Dendritic cell treated with granulocyte-macrophage colony-stimulating factor and Interleukin-4, amounts not matched to agents 40 ng/mL and 50 ng/mL, for 4 days (primary cell): Measurements from ENCODE around the gene SLC35G2.
"Not testable (repeated sequence)": the region's sequence is repeated elsewhere in the genome, so short reads cannot be mapped to it uniquely, and the experiment has no call there.

Experiments used
- H3K27ac Mint-ChIP-seq: one replicate; pipeline ENCODE4 v1.8.0; 2022; ENCODE audit warnings: mild to moderate bottlenecking, mixed read lengths
- H3K27me3 Mint-ChIP-seq: one replicate; pipeline ENCODE4 v1.8.0; 2022; ENCODE audit warnings: mild to moderate bottlenecking, mixed read lengths
- H3K36me3 Mint-ChIP-seq: one replicate; pipeline ENCODE4 v1.8.0; 2022; ENCODE audit warnings: low read depth, mixed read lengths
- H3K4me1 Mint-ChIP-seq: one replicate; pipeline ENCODE4 v1.8.0; 2022; ENCODE audit warnings: low read depth, mixed read lengths
- H3K4me3 Mint-ChIP-seq: one replicate; pipeline ENCODE4 v1.8.0; 2022; ENCODE audit warnings: mild to moderate bottlenecking, moderate library complexity, mixed read lengths
- H3K9me3 Mint-ChIP-seq: one replicate; pipeline ENCODE4 v1.8.0; 2022; ENCODE audit warnings: mixed read lengths
- intact Hi-C: fragments of 100-400 bp; cut with micrococcal nuclease; formaldehyde crosslinking; loops from one replicate; pipeline ENCODE4 v1.15.0; 2022

The SLC35G2 gene

DNA sequence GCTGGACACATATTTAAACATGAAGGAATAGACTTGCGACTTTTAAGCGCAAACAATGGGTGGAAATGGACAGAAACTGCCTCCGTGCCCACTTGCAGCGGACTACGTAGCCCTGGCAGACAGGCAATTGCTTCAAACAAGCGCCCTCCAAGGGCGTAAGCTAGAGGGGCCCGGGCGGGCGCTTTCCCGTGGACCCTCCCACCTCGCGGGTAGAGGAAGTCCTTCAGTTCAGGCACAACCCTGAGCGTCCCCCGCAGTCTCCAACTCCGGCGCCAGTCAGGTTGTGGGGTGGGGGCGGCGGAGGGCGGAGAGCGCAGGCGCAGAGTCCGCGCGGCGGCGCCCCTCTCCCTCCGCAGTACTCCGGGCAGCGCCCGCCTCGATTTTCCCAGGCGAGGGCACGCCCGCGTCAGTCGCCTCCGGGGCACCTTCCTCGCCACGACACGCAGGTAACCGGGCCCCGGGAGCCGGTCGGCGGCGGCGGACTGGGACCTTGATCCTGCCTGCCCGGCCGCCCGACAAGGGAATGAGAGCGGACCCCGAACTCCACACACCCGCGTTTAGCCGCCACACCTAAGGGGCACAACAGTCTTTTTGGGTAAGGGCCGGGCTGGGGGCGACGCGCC, at the start of gene SLC35G2:
Gene SLC35G2, plus strand, starts transcription at position 358 of the 623 bp plus-strand sequence. CDS start 35,335 bp downstream, outside the sequence.
- intact Hi-C loops, result no loop called here
- Mint-ChIP-seq H3K27me3 (peaks cover 58% of the 10 kb centered on the region), H3K36me3 (no peaks in the 10 kb centered on the region), H3K4me1 (peaks cover 19% of the 10 kb centered on the region), H3K9me3 (peaks cover 8% of the 10 kb centered on the region), H3K4me3 (peak within 1 kb of the TSS; percentile 86), H3K27ac (no peak within 1 kb of the TSS)

GRCh38 chr3:136772709-136773108, 46.2 kb upstream of the SLC35G2 start:
- Mint-ChIP-seq H3K27me3 (no peaks in the 10 kb centered on the region), H3K4me1 (no peaks in the 10 kb centered on the region), H3K9me3 (no peaks in the 10 kb centered on the region), H3K4me3 (no peak overlapping the region), H3K36me3 (no peaks in the 10 kb centered on the region), H3K27ac (no peak overlapping the region)
- intact Hi-C loops, result no loop called here

DNA sequence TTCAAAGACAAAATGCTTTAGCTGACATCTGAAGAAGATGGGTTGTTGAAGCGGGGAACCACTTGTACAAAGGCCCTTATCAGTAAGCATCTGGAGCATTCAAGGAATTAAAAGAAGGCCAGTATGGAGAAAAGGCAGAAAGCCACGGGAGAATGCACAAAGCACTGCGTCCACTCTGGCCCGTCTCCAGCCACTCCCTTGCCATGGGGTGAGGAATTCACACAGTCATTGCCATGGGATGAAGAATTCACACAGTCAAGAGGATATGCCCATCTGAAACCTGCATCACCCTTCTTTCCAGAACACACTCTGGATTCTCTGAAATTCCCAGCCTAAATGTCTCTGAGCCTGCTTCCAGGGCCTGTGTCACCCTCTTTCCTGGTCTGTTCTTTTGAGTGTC, 40.1 kb upstream of the SLC35G2 start:
- H3K4me1 Mint-ChIP-seq, result no peaks in the 10 kb centered on the region

DNA sequence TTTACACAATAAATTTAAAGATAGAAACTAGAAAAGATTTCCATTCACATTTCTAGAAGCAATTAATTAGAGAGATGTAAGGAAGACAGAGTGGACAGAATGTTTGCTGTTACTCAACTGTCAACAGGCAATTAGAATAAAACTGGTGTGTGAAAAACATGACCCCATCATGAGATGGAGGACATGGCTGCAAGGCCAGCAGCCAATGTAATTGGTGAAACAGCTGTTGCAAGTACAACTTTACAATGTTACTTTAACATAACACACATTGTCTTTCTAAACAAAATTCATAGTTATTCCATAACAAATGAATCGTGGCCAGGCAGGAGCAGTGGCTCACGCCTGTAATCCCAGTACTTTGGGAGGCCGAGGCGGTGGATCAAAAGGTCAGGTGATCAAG, 38.2 kb upstream of the SLC35G2 start:
- Mint-ChIP-seq H3K4me3 (no peak overlapping the region), H3K9me3 (no peaks in the 10 kb centered on the region), H3K36me3 (no peaks in the 10 kb centered on the region), H3K4me1 (no peaks in the 10 kb centered on the region), H3K27ac (no peak overlapping the region), H3K27me3 (no peaks in the 10 kb centered on the region)
- intact Hi-C loops, result no loop called here

More for the DNA sequence above, 40.1 kb upstream of the SLC35G2 start:
- intact Hi-C loops, result no loop called here
- no peaks in the 10 kb centered on the region for H3K36me3 Mint-ChIP-seq
- H3K27ac Mint-ChIP-seq, result no peak overlapping the region
- H3K4me3 Mint-ChIP-seq, result no peak overlapping the region
- H3K9me3 Mint-ChIP-seq, result no peaks in the 10 kb centered on the region
- H3K27me3 Mint-ChIP-seq, result no peaks in the 10 kb centered on the region

GRCh38 chr3:136783708-136784191, 35.2 kb upstream of the SLC35G2 start:
- Mint-ChIP-seq H3K36me3 (no peaks in the 10 kb centered on the region), H3K4me3 (no peak overlapping the region), H3K27ac (no peak overlapping the region), H3K9me3 (no peaks in the 10 kb centered on the region), H3K27me3 (no peaks in the 10 kb centered on the region), H3K4me1 (peaks cover 16% of the 10 kb centered on the region)
- intact Hi-C loops, result no loop called here

DNA sequence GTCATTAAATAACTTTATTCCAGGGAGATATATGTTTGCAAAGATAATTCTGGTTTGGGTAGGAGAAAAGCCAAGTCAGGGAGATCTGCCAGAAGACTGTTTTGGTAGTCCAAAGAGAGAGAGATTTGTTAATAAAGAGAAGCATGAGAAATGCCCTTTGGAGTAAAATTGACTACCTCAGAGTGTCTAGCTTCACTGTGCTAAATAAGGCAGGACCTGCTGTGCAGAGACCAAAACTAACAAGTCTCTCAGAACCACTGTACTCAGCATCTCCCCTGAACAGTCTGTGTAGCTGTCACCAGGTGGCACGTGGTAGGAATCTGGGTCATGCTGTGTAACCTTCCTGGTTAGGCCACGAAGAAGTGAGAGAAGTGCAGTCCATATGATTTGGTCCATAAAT, 31.6 kb upstream of the SLC35G2 start:
- intact Hi-C loops, result no loop called here
- no peaks in the 10 kb centered on the region for H3K27me3 Mint-ChIP-seq
- no peaks in the 10 kb centered on the region for H3K9me3 Mint-ChIP-seq
- peak overlapping the region; percentile 76 for H3K27ac Mint-ChIP-seq
- H3K4me1 Mint-ChIP-seq, result peaks cover 16% of the 10 kb centered on the region
- no peak overlapping the region for H3K4me3 Mint-ChIP-seq
- H3K36me3 Mint-ChIP-seq, result no peaks in the 10 kb centered on the region

GRCh38 chr3:136788154-136788553, 30.8 kb upstream of the SLC35G2 start:
- H3K4me3 Mint-ChIP-seq, result no peak overlapping the region
- H3K36me3 Mint-ChIP-seq, result no peaks in the 10 kb centered on the region
- H3K4me1 Mint-ChIP-seq, result peaks cover 21% of the 10 kb centered on the region

DNA sequence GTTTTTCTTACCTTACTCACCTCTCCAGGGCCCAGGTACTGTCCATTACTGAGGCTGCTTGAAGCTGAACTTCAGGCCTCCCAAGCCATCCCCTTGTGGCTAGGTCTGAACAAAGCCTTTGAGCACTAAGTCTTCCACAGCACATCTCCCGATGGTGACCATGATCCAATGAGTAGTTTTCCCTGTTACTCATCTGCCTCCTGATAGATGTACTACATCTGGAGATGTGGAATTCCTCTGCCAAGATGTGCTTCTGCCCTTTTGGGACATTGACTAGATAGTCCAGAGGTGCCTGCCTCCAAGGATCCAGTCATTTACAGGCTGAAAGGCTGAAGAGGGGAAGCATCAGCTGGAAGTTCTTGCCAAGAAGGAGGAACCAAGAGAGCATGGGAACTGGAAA, 28.9 kb upstream of the SLC35G2 start:
- no peaks in the 10 kb centered on the region for H3K27me3 Mint-ChIP-seq
- intact Hi-C loops, result no loop called here
- H3K4me1 Mint-ChIP-seq, result peaks cover 28% of the 10 kb centered on the region
- H3K4me3 Mint-ChIP-seq, result no peak overlapping the region
- no peaks in the 10 kb centered on the region for H3K36me3 Mint-ChIP-seq
- H3K9me3 Mint-ChIP-seq, result no peaks in the 10 kb centered on the region
- no peak overlapping the region for H3K27ac Mint-ChIP-seq

More at GRCh38 chr3:136788154-136788553, 30.8 kb upstream of the SLC35G2 start:
- intact Hi-C loops, result no loop called here
- Mint-ChIP-seq H3K27me3 (no peaks in the 10 kb centered on the region), H3K27ac (no peak overlapping the region), H3K9me3 (no peaks in the 10 kb centered on the region)

GRCh38 chr3:136790786-136791185, 28.1 kb upstream of the SLC35G2 start:
- no peaks in the 10 kb centered on the region for H3K36me3 Mint-ChIP-seq
- no peaks in the 10 kb centered on the region for H3K9me3 Mint-ChIP-seq
- H3K4me3 Mint-ChIP-seq, result no peak overlapping the region
- no peaks in the 10 kb centered on the region for H3K27me3 Mint-ChIP-seq
- no peak overlapping the region for H3K27ac Mint-ChIP-seq
- intact Hi-C loops, result no loop called here
- peaks cover 28% of the 10 kb centered on the region for H3K4me1 Mint-ChIP-seq

- H3K9me3 Mint-ChIP-seq, result no peaks in the 10 kb centered on the region
- intact Hi-C loops, result no loop called here
Measured at GRCh38 chr3:136792556-136793330, 26.2 kb upstream of the SLC35G2 start.

GRCh38 chr3:136801146-136801545, 17.8 kb upstream of the SLC35G2 start:
- H3K36me3 Mint-ChIP-seq, H3K9me3 Mint-ChIP-seq, H3K27ac Mint-ChIP-seq, intact Hi-C loops, H3K4me3 Mint-ChIP-seq, H3K27me3 Mint-ChIP-seq, H3K4me1 Mint-ChIP-seq: not testable (repeated sequence)

More at GRCh38 chr3:136792556-136793330, 26.2 kb upstream of the SLC35G2 start:
- Mint-ChIP-seq H3K4me1 (peaks cover 12% of the 10 kb centered on the region), H3K4me3 (no peak overlapping the region), H3K36me3 (no peaks in the 10 kb centered on the region), H3K27me3 (no peaks in the 10 kb centered on the region), H3K27ac (no peak overlapping the region)

- intact Hi-C loops, result no loop called here
- Mint-ChIP-seq H3K4me3 (no peak overlapping the region), H3K4me1 (peaks cover 5% of the 10 kb centered on the region), H3K27me3 (no peaks in the 10 kb centered on the region), H3K27ac (no peak overlapping the region), H3K36me3 (no peaks in the 10 kb centered on the region), H3K9me3 (no peaks in the 10 kb centered on the region)
Measured at GRCh38 chr3:136802481-136802996, 16.4 kb upstream of the SLC35G2 start.

DNA sequence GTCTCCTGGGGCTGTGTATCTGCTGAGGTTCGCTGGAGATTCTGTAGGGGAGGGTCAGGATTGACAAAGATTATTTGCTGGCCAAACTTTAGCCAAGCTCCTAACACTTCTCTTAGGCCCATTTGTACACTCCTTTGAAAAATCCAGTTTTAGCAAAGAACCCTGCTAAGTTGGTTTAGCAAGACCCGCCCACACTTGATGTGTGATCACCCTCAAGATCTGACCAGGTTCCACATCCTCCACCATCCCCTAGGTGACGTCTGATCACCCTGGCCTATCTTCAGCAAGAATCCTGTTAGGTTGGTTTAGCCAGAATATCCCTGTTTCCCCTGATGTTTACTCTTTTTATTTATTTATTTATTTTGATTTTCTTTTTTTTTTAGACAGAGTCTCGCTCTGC, 14.8 kb upstream of the SLC35G2 start:
- H3K27me3 Mint-ChIP-seq, result no peaks in the 10 kb centered on the region

GRCh38 chr3:136804813-136805212, 14.1 kb upstream of the SLC35G2 start:
- H3K27ac Mint-ChIP-seq, result no peak overlapping the region
- H3K27me3 Mint-ChIP-seq, result no peaks in the 10 kb centered on the region
- H3K4me1 Mint-ChIP-seq, result peaks cover 5% of the 10 kb centered on the region
- no peaks in the 10 kb centered on the region for H3K36me3 Mint-ChIP-seq
- H3K4me3 Mint-ChIP-seq, result no peak overlapping the region
- intact Hi-C loops, result no loop called here
- no peaks in the 10 kb centered on the region for H3K9me3 Mint-ChIP-seq

More for the DNA sequence above, 14.8 kb upstream of the SLC35G2 start:
- Mint-ChIP-seq H3K4me3 (no peak overlapping the region), H3K4me1 (peaks cover 5% of the 10 kb centered on the region), H3K36me3 (no peaks in the 10 kb centered on the region), H3K27ac (no peak overlapping the region), H3K9me3 (no peaks in the 10 kb centered on the region)
- intact Hi-C loops, result no loop called here
